ENCODE data around the gene C10orf95.

Gene C10orf95

DNA sequence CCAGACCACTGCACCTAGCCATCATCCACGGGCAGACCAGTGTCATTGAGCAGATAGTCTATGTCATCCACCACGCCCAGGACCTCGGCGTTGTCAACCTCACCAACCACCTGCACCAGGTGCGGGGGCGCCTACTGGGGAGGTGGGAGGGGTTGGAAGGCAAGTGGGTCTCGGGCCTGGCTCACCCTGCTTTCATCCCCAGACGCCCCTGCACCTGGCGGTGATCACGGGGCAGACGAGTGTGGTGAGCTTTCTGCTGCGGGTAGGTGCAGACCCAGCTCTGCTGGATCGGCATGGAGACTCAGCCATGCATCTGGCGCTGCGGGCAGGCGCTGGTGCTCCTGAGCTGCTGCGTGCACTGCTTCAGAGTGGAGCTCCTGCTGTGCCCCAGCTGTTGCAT is 51.3 kb downstream of the C10orf95 start:
- no peak for DNase-seq
